ENCODE results near the gene SRSF7.

SRSF7 gene

DNA sequence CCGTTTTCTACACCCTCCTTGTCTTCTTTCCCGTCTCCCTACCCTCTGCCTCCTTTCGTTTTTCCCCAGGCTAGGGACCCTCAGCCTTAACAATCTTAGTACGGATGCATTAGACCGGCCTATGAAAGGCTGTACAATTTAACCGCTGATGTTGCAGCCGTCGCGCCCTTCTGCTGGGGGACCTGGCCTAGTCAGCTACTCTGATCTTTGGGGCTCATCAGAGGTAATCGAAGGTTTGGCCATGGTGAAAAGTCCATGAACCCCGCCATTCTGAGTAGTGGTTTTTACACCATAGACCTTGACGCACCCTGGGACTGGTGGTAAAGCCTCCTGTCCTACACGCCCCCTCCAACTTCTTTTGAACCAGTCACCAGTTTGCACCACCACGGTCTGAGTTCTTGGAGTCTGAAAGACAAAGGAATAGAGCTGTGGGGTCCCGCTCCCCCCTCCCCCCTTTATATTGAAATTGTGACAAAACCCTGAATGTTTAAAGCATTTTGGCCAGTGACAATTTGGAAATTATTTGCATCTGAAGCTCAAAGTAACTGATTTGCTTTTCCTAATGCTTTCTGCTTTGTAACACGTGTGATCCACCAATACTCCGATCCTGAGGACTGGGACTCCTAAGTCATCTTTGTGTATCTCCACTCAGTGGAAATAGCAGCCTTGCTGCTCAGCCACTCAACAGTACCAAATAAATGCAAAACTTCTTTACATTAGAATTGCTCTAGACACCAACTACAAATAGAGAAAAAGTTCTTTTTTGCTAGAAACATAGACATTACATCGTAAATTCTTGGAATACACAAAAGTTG is 642 bp upstream of the SRSF7 start:
- no peak for DNase-seq

DNA sequence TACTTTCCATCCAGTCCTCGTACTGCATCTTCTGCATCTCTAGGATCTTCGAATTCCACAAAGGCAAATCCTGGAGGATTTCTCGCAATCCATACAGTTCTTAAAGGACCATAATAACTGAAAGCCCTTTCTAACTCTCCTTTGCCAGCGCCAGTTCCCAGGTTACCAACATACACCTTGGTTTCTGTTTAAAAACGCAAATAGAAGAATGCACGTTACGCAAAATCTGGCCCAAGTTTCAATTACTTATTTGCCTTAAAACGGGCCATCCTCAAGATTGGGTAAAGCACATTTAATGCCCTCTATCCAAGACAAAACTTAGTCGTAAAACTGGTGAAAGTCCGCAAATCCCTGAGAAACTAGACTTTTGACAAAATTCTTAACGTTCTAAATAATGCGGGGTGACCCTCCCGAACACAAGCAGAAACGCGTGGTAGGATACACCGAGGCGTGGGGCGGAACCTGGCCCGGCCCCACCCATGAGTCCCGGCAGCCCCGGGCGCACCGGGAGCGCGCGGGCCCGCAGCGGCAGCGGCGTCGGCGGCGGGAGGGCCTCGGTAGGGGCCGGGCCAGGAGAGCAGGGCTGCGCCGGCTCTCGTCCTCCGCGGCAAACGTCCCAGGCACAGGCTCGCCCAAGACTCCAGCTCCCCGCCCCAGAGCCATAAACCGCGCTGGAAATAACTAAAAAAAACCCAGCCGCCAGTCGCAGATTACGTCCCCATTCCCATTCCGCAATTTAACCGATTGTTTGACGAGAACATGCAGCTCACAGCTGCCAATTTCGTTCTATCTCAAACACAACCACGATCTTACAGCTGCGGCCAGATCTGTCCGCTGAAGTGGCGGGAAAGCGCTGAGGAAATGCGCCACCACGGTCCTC is 910 bp downstream of the SRSF7 start:
- DNase-seq: peak; percentile 75

DNA sequence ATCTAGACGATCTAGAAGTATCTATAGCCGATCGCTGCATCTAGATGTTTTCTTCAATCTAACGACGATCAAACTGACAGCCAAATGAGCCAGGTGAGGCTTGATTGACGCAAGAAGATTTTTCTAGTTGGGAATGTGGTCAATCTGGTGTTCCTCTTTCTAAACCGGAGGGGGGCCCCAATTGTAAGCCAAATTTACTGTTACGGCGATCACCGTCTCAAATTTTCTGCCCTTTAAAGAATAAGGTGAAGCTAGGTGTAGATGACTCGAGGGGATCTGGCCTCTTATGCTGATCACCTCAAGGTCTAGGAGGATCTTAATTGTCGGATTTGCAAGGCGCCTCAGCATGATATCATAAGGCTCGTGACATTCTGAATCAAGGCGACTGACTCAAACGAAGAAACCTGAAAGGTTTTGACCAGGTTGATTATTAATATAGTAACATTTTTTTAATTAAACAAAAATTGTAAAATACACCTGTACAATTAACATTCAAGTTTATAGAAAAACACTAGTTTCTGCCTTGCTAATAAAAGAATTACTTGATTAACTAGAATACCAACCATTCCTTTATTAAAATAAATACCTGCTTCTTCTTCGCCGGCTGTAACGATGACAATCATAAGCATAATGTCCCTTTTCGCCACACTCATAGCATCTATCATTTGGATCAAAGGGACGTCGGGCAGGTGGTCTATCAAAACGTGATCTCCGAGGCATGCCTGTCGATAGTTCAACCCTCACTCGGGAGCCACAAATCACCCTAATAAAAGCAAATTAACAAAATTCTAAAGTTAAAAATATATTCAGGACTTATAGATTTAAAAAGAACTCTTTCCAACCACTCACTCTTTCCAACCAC is 2.0 kb downstream of the SRSF7 start:
- no peak for DNase-seq

DNA sequence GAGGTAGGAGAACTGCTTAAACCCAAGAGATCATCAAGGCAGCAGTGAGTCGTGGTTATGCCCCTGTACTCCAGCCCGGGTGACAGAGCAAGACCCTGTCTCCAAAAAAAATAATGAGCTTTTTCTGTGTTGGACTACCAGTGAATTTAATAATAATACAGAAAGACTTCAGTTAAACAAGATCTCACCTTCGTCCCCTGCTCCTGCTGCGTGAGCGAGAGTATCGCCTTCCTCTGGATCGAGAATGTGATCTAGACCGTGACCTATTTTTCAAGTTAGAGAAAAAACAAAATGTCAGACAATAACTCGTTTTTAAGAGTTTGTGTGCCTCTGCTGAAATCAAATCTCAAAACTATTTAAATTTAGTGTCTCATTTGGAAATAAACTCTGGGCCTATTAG is 2.8 kb downstream of the SRSF7 start:
- DNase-seq: no peak

DNA sequence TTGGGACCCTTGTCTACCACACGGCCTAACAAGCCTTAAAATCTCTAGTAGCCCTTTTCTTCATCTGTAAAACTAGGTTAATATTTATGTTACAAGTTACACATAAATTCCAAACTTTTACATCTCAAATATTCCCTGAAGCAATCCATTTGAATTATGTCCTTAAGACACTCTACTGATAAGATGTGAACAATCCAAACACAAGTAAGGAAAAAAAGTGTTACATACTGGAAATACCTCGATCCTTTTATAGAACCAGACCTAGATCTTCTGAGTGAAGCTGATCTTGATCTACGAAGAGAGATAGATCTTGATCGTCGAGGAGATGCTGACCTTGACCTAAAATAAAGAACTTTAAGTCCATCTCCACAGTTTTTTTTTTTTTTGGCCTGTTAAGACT is 3.3 kb downstream of the SRSF7 start:
- no peak for DNase-seq

DNA sequence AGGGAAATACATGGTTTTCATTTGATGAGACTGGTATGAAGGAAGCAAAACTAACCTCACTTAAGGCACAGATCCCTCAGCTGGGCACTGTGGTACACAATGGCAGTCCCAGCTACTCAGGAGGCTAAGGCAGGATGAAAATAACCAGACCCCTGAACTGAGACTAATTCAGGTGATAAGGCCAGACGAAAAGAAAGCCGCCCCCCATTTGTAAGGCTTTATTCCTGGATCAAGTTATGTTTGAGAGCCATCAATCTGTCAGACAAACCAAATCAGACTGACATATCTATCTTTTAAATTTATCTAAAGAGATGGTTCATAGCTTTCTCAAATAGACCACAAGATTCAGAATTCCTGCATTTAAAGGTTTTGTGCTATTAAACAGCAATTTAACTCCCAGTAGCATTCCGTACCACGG is 4.1 kb downstream of the SRSF7 start:
- no peak for DNase-seq

DNA sequence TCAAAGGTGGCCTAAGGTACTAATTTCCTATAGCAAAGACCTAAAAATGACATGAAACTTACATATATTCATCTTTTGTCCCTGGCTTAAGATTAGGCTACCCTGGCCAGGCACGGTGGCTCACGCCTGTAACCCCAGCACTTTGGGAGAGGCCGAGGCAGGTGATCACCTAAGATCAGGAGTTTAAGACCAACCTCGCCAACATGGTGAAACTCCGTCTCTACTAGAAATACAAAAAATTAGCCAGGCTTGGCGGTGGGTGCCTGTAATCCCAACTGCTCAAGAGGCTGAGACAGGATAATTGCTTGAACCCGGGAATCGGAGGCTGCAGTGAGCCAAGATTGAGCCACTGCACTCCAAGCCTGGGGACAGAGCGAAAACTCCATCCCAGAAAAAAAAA is 5.9 kb downstream of the SRSF7 start:
- DNase-seq: no peak

DNA sequence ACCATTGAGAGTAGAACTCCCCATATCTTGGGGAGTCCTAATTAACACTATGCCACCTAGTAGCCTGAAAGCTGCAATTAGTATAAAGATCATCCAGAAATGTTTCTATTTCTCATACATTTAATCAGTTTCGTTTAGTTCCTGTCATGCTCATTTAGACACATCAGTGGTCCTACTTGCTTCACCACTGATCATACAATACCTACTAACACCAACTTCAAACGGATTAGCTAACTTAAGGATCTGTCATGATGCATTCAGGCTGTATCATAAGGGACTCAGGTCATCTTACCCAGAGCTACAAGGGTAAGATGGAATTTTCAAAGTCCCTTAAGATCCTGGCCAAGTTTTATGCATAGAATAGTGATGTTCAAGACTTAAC is 6.8 kb downstream of the SRSF7 start:
- DNase-seq: no peak

DNA sequence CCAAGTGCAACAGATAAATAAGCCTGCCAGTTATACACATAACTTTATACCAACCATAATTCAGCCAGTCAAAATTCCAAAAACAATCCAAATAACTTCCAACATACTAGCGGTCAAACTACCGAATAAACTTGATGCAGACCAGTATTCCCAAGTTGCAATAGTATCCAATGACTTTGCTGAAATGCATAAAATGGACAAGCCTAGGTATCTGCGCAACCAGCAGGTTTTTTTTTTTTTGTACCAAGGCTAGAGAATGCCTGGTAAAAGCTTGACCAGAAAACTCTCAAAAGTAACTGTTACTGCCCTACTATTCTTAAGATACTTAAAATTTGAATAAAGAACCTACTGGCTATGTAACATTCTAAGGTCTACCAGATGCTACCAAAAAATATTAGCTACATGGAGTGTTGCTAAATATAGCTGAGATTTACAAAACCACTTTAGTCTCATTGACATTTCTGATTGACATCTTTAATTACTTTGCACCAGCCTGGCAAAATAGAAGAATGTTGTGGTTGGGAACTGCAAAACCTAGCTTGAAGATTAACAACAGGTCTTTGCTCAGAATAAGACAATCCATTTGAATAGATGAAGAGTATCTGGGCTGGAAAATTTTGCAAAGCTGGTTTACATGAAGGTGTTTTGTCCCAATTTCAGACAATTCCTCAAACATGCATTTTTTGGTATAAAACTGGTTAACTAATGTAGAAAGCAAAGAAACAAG is 7.3 kb downstream of the SRSF7 start:
- DNase-seq: no peak

DNA sequence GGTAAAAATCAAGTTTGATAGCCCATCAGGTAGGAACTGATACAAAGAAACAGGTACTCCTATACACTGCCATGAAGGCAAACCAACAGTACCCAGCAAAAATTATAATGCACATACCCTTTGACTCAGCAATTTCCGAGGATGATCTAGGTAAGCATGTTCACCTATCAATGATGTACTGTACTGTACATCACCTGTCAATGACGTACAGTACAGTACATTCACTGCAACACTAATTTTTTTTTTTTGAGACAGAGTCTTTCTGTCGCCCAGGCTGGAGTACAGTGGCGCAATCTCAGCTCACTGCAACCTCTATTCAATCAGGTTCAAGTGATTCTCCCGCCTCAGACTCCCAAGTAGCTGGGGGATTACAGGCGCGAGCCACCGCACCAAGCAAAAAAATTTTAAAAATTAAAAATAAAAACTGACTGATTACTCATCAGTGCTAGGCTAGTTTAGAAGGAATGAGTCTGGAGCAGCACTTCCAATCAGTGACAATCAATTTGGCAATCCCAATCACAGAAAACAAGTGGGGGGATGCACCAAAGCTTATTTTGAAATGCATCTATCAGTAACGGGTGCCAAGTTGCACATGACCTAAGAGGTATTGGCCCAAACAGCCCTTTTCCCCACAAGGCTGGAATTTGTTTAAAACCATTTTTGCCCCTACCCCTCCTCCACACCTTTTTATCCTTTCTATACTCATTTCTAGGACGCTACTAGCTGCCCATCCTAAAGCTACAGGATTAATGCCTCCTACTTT is 8.2 kb downstream of the SRSF7 start:
- DNase-seq: no peak

DNA sequence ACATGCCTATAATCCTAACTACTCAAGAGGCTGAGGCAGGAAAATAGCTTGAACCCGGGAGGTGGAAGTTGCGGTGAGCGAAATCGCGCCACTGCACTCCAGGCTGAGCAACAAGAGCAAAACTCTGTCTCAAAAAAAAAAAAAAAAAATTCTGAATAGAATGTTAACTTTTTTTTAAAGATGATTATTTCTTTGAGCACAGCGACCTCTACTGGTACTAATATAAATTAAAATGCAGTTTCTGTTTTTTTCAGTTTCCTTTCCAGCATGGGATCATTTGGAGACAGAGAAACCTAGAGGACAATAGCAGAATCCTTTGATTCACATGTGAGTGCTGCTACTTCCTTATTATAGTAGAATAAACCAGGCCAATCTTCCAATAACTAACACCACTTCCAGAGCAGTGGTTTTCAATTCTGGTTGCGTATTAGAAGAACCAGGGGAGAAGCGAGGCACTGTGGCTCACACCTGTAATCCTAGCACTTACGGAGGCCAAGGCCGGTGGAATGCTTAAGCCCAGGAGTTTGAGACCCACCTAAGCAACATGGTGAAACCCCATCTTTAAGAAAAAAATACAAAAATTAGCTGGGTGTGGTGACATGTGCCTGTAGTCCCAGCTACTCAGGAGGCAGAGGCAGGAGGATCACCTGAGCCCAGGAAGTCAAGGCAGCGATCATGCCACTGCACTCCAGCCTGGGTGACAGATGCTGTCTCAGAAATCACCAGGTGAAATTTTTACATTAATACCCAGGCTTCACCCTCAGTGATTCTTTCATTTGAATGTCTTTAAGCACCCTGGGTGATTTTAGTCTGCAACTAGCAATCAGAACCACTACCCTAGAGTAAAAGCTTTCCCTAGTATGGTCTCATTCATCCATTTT is 10.1 kb downstream of the SRSF7 start:
- no peak for DNase-seq

DNA sequence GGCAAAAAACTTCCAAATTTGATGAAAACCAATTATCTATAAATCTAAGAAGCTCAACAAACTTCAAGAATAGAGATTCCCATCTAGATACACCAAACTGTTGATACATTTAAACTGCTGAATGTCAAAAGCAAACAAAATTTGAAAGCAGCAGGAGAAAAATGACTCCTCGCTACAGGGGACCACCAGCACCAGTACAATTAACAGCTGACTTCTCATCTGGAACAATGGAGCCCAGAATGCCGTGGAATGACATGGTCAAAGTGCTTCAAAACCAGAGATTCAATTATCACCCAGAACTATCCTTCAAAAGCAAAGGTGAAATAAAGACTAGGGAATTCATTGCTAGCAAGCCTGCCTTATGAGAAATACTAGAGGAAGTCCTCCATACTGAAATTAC is 11.6 kb downstream of the SRSF7 start:
- DNase-seq: no peak

DNA sequence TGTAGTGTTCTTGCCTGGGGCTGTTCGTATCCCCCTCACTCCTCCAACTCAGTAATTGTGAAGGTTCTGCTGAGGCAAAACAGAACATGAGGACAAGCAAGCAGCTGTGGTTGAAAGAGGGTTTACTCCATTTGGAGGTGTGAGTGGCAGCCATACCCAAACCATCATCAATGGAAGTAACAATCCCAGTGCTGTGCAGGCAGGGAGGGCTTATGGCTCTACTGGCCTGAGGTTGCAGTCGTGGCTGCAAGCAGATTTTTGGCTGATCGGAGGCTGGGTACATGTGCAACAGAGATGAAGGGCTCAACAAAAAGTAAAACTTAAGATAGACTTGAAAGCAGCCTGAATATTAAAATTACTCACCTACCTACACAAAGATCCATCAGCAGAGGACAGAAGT is 13.2 kb downstream of the SRSF7 start:
- DNase-seq: no peak

DNA sequence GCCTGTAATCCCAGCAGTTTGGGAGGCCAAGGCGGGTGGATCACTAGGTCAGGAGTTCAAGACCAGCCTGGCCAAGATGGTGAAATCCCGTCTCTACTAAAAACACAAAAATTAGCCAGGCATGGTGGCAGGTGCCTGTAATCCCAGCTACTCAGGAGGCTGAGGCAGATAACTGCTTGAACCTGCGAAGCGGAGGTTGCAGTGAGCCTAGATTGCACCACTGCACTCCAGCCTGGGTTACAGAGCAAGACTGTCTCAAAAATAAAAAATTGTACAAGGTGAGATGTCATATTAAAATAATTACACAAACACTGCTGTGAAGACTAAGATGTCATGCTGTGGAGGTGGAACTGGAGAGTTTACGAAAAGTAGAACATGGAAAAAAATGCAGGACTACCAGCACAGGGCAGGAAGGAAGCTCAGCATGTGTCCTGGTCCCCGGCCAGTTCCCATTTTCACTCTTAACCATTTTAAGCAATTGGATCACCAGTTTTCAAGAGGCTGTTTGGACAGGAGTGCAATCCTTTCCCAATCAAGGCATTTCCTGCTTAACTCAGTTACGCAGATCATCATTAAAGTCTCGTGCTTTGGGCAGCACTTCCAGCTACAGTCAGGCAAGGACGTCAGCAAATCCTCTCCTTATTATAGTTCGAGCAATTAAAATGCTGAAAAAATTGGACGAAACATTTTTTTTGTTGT is 14.0 kb downstream of the SRSF7 start:
- DNase-seq: peak; percentile 37

DNA sequence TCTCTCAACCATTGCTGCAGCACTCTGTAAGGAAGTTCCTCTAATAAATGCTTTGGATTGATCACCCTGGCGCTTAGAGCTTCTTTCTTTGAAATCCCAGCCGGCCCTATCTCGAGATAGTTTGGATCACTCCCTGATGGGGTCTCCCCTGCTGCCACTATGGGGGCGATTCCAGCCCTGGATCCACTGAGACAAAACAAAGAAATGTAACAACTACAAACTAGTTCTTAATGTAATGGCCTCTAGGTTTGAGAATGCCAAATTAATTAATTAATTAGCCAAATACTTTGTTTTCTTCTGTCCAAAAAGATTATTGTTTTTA is 15.2 kb downstream of the SRSF7 start:
- no peak for DNase-seq

DNA sequence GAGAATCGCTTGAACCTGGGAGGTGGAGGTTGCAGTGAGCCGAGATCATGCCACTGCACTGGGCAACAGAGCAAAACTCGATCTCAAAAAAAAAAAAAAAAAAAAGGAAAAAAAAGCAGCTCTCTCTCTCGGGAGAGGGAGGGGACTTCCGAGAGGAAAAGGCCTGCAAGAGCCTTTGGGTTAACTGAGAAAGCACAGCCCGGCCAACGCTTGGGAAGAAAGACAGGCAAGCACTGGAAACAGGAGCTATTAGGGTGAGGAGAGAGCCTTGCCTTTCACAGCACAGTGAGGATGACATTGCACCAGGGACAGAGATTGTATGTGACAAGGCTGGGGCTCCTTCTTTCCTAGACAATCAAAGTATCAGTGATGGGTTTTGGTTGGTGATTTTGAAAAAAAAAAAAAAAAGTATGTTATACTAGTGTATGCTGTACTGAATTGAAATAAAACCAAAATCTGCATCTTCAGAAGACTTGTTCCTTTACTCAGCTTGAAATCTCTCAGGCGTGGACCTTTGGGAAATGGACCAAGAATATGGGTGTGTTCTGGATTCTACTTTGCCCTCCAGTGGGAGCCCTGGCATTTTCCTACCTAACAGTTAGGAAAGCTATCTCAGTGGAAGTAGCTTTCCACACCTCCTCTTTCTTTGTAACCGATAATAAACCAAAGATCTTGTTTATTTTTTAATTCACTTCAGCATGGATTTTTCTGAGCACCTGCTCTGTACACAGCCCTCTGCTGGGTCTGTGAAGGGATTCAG is 16.7 kb downstream of the SRSF7 start:
- no peak for DNase-seq

DNA sequence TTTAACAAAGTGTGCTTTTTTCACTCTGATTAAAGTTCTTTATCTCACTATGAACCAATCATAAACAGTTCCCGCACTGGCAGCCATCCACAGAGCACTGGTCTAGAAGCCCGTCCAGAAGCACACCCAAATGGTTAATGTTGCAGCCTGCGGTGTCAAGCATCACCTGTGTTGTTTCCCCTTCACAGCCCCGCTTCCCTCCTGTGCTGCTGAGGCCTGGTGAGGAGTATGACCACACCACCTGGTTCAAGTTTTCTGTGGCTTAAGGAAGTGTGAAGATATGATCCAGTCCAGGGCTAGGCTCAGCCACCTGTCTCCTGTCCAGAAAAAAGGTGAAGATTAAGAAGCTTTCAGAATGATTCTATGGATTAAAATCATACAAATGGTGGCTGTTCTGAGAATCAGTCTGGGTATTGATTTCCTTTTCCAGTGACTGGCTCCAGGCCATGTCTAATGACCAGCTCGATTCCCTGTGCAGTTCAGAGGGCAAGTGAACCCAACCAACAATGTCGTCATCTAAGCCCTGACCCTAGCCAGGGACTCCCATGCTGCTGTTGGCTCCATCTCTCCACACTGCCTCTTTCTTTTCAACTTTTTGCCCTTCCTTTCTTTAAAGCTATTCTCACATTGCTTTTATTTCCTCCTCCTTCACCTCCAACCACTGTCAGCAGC is 17.7 kb downstream of the SRSF7 start:
- DNase-seq: no peak

DNA sequence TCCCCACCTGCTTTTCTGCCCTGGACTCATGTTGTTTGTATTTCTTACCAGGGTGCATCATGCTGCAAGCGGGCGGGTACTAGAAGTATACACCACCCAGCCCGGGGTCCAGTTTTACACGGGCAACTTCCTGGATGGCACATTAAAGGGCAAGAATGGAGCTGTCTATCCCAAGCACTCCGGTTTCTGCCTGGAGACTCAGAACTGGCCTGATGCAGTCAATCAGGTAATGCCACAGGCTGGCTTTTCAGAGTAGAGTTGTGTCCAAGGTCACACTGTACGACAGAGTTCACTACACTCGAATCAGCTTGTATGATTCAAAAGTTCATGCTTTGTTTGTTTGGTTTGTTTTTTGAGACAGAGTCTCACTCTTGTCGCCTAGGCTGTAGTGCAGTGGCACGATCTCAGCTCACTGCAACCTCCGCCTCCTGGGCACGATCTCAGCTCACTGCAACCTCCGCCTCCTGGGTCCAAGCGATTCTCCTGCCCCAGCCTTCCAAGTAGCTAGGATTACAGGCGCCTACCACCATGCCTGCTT is 19.4 kb downstream of the SRSF7 start:
- no peak for DNase-seq

DNA sequence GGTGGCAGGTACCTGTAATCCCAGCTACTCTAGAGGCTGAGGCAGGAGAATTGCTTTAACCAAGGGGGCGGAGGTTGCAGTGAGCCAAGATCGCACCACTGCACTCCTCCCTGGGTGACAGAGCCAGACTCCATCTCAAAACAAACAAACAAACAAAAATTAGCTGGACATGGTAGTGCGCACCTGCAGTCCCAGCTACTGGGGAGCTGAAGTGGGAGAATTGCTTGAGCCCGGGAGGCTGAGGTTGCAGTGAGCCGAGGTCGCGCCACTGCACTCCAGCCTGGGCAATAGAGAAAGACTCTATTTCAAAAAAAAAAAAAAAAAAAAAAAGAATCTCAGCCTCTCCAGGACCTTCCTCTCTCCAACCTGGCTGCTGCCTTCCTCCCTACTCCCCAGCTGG is 20.1 kb downstream of the SRSF7 start:
- no peak for DNase-seq
